K562 (cell line): ENCODE results near the gene NLK. TPM values are rescaled to one million over a fixed set of nuclear protein-coding genes. Genes with fewer than 3 reads are reported as not detected.

Experiments used
- GATAD2A ChIP-seq: fragments of 450-650 bp; IDR thresholded peaks from 2 replicates; pipeline ENCODE4 v1.6.1; 2017
- IRF2 ChIP-seq: sonication (generic); formaldehyde crosslinking; IDR thresholded peaks from 2 replicates; pipeline ENCODE4 v1.8.1; 2022; ENCODE audit warnings: mild to moderate bottlenecking, missing genetic modification reagents
- KAT2B ChIP-seq: IDR thresholded peaks from one replicate; pipeline ENCODE4 v1.6.1; 2012; ENCODE audit warnings: low read depth, mild to moderate bottlenecking, control low read depth, inconsistent platforms, low read length, moderate library complexity
- MYC ChIP-seq, 2 experiments: fragments of 250-450 bp in 1 of 2; sonication (Bioruptor Pico) in 1 of 2; IDR thresholded peaks; 2 replicates each; pipeline versions ENCODE4 v1.5.1 to v1.6.1; 2012 to 2021; ENCODE audit warnings: low read depth in 2 of 2, borderline replicate concordance in 1 of 2, improper control_type of control experiment in 1 of 2, low read length in 1 of 2, mild to moderate bottlenecking in 1 of 2, moderate library complexity in 1 of 2
- POLR2AphosphoS2 ChIP-seq: IDR thresholded peaks from 2 replicates; pipeline ENCODE4 v1.6.1; 2012; ENCODE audit warnings: low read length, improper control_type of control experiment
- PTBP1 ChIP-seq: fragments of 200-400 bp; formaldehyde crosslinking; IDR thresholded peaks from 2 replicates; pipeline ENCODE4 v1.6.1; 2017; ENCODE audit warnings: low read depth, low read length
- RBM17 ChIP-seq: fragments of 200-400 bp; formaldehyde crosslinking; IDR thresholded peaks from 2 replicates; pipeline ENCODE4 v1.6.1; 2017; ENCODE audit warnings: low read depth, mild to moderate bottlenecking, low read length, borderline replicate concordance
- SMARCC2 ChIP-seq: fragments of 450-650 bp; IDR thresholded peaks from 2 replicates; pipeline ENCODE4 v1.6.1; 2017; ENCODE audit warnings: antibody characterized with exemption, moderate library complexity, mild to moderate bottlenecking, low read depth
- ZEB2 ChIP-seq: fragments of 450-650 bp; IDR thresholded peaks from 2 replicates; pipeline ENCODE4 v1.6.1; 2016
- ZFP1 ChIP-seq: fragments of 450-650 bp; formaldehyde crosslinking; IDR thresholded peaks from 2 replicates; pipeline ENCODE4 v1.4.0; 2020; ENCODE audit warnings: mild to moderate bottlenecking, mixed read lengths
- ZNF174 ChIP-seq: fragments of 250-450 bp; sonication (Bioruptor Pico); IDR thresholded peaks from 2 replicates; pipeline ENCODE4 v1.4.0; 2020; ENCODE audit warnings: mild to moderate bottlenecking
- polyA plus RNA-seq, 8 experiments: library from polyadenylated mRNA; depleted of rRNA in 4 of 8; stranded (reverse) in 5 of 8; unstranded in 3 of 8; fragments of >200 nt; fragmentation: Nextera tagmentation in 2 of 8; fragmentation: Illumina TruSeq in 1 of 8; extraction: Ambion mirVana in 2 of 8; extraction: Trizol in 1 of 8; gene quantifications; 2 replicates each; pipeline versions ENCODE4 v1.2.1 to v1.2.3, GENCODE V29; 2011 to 2014; ENCODE audit warnings: inconsistent platforms in 1 of 8, missing spikeins in 1 of 8
- total RNA-seq, 7 experiments: library from RNA; depleted of rRNA in 6 of 7; stranded (reverse); fragments of >200 nt in 6 of 7; fragmentation: Illumina TruSeq in 2 of 7; extraction: Trizol in 2 of 7; gene quantifications; 2 replicates each; pipeline versions ENCODE4 v1.2.1 to v1.2.3, GENCODE V29; 2011 to 2021; ENCODE audit warnings: low replicate concordance in 1 of 7
- TF ChIP-seq, protein P1 (sequence below), 2 experiments: fragments of 250-450 bp in 1 of 2; fragments of 450-650 bp in 1 of 2; sonication (Bioruptor Pico) in 1 of 2; IDR thresholded peaks; 2 replicates each; pipeline versions ENCODE4 v1.6.1 to v1.8.0; 2016 to 2021; ENCODE audit warnings: mild to moderate bottlenecking in 2 of 2, moderate library complexity in 2 of 2, missing compliant biosample characterization in 1 of 2, missing genetic modification characterization in 1 of 2
- TF ChIP-seq, protein P2 (sequence below): sonication (generic); formaldehyde crosslinking; IDR thresholded peaks from 2 replicates; pipeline ENCODE4 v1.8.0; 2023; ENCODE audit warnings: mild to moderate bottlenecking, missing genetic modification reagents

The NLK gene
- total and polyA plus RNA-seq, 9 of the 15 experiments (the other 6 are each of a cell fraction or from before 2014, with no cell fraction given): 10.9 to 59.6 (median 26.7) TPM

DNA sequence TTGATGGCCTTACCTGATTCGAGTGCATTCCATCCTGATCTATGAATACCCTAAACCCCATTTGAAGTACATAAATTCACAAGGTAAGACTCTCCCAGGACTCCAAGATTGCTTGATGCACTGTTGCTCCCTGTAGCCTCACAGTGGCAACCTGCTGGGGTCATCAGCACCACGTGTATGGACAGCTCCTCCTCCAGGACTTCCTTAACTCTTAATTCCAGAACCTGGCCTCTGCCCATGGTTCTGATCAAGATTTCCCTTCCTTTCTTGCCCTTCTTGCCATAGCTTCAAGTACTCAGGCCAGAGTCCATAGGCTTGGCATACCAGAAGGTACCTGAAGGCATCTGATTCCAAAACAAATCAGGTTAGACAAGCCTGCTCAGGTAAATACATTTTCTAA is 34.0 kb upstream of the NLK start (continued):
- TF ChIP-seq GATAD2A (no peak), ZFP1 (no peak), POLR2AphosphoS2 (no peak), PTBP1 (no peak), ZNF174 (CRISPR knock-in tag) (no peak), MYC (IDR thresholded peaks at IDR 0.05; ENCODE audit: low read depth, low read length) (no peak), MYC (CRISPR knock-in tag; IDR thresholded peaks at IDR 0.05; ENCODE audit: borderline replicate concordance, low read depth) (no peak), RBM17 (no peak), KAT2B (no peak), SMARCC2 (no peak), ZEB2 (no peak), IRF2 (CRISPR knock-in tag) (no peak)
- TF ChIP-seq, protein P1, sequence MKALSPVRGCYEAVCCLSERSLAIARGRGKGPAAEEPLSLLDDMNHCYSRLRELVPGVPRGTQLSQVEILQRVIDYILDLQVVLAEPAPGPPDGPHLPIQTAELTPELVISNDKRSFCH (CRISPR knock-in tag; IDR thresholded peaks at IDR 0.05): no peak
- TF ChIP-seq, protein P1 (tag; IDR thresholded peaks at IDR 0.05): no peak
- TF ChIP-seq, protein P2, sequence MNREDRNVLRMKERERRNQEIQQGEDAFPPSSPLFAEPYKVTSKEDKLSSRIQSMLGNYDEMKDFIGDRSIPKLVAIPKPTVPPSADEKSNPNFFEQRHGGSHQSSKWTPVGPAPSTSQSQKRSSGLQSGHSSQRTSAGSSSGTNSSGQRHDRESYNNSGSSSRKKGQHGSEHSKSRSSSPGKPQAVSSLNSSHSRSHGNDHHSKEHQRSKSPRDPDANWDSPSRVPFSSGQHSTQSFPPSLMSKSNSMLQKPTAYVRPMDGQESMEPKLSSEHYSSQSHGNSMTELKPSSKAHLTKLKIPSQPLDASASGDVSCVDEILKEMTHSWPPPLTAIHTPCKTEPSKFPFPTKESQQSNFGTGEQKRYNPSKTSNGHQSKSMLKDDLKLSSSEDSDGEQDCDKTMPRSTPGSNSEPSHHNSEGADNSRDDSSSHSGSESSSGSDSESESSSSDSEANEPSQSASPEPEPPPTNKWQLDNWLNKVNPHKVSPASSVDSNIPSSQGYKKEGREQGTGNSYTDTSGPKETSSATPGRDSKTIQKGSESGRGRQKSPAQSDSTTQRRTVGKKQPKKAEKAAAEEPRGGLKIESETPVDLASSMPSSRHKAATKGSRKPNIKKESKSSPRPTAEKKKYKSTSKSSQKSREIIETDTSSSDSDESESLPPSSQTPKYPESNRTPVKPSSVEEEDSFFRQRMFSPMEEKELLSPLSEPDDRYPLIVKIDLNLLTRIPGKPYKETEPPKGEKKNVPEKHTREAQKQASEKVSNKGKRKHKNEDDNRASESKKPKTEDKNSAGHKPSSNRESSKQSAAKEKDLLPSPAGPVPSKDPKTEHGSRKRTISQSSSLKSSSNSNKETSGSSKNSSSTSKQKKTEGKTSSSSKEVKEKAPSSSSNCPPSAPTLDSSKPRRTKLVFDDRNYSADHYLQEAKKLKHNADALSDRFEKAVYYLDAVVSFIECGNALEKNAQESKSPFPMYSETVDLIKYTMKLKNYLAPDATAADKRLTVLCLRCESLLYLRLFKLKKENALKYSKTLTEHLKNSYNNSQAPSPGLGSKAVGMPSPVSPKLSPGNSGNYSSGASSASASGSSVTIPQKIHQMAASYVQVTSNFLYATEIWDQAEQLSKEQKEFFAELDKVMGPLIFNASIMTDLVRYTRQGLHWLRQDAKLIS (CRISPR knock-in tag): 0 out of 2 replicates have a peak, but pooled peaks have one; percentile 50
